Liver (tissue), 9 donors: ENCODE data around the gene LPCAT1. TPM values are rescaled to one million over a fixed set of nuclear protein-coding genes. Genes with fewer than 3 reads are reported as not detected.
"Not testable (repeated sequence)": the region's sequence is repeated elsewhere in the genome, so short reads cannot be mapped to it uniquely, and the experiment has no call there.

Source experiments
- DNase-seq: peaks from one replicate; pipeline ENCODE4 v3.0.0-alpha.2; 2017; ENCODE audit warnings: low spot score
- H3K27ac ChIP-seq, 2 donors: one replicate each; pipeline ENCODE4 v1.7.0; 2013; ENCODE audit warnings: inconsistent platforms in 2 of 2, low read length in 2 of 2, control low read depth in 1 of 2, low read depth in 1 of 2, mild to moderate bottlenecking in 1 of 2
- H3K27me3 ChIP-seq, 4 donors: one replicate each; pipeline versions ENCODE4 v1.6.1 to v1.7.0; 2013; ENCODE audit warnings: low read length in 3 of 4, inconsistent platforms in 1 of 4, mild to moderate bottlenecking in 1 of 4, moderate library complexity in 1 of 4; ENCODE audit not compliant: control insufficient read depth in 4 of 4, insufficient read depth in 4 of 4
- H3K36me3 ChIP-seq, 4 donors: one replicate each; pipeline versions ENCODE4 v1.6.1 to v1.7.0; 2013; ENCODE audit warnings: low read length in 3 of 4, mild to moderate bottlenecking in 3 of 4, low read depth in 1 of 4, moderate library complexity in 1 of 4; ENCODE audit not compliant: control insufficient read depth in 4 of 4, insufficient read depth in 3 of 4
- H3K4me1 ChIP-seq, 4 donors: one replicate each; pipeline versions ENCODE4 v1.6.1 to v1.7.0; 2013; ENCODE audit warnings: low read length in 3 of 4, mild to moderate bottlenecking in 3 of 4, moderate library complexity in 1 of 4; ENCODE audit not compliant: control insufficient read depth in 4 of 4, insufficient read depth in 4 of 4
- H3K4me3 ChIP-seq, 3 donors: one replicate each; pipeline versions ENCODE4 v1.6.1 to v1.7.0; 2013; ENCODE audit warnings: low read length in 3 of 3, control low read depth in 1 of 3, low read depth in 1 of 3, mild to moderate bottlenecking in 1 of 3
- H3K9ac ChIP-seq, 2 donors: one replicate each; pipeline ENCODE4 v1.7.0; 2013; ENCODE audit warnings: low read length in 2 of 2, mild to moderate bottlenecking in 2 of 2, moderate library complexity in 2 of 2, control low read depth in 1 of 2, low read depth in 1 of 2
- H3K9me3 ChIP-seq, 4 donors: one replicate each; pipeline versions ENCODE4 v1.6.1 to v1.7.0; 2013; ENCODE audit warnings: low read length in 3 of 4; ENCODE audit not compliant: control insufficient read depth in 4 of 4
- CTCF ChIP-seq: fragments of 150-350 bp; IDR thresholded peaks from 2 replicates; pipeline ENCODE4 v1.5.1; 2017; ENCODE audit warnings: improper control_type of control experiment, low read depth, low read length; ENCODE audit not compliant: missing input control
- FOXA1 ChIP-seq: IDR thresholded peaks from 2 replicates; pipeline ENCODE4 v1.6.1; 2016; ENCODE audit warnings: antibody characterized with exemption
- GABPA ChIP-seq, 2 donors: IDR thresholded peaks in 1 of 2; conservative IDR thresholded peaks in 1 of 2; 2 replicates each; pipeline ENCODE4 v1.6.1; 2016; ENCODE audit warnings: antibody characterized with exemption in 2 of 2, mild to moderate bottlenecking in 1 of 2, moderate library complexity in 1 of 2
- HNF4A ChIP-seq, 2 donors: conservative IDR thresholded peaks; 2 replicates each; pipeline ENCODE4 v1.6.1; 2016; ENCODE audit warnings: antibody characterized with exemption in 2 of 2, mild to moderate bottlenecking in 2 of 2
- HNF4G ChIP-seq: IDR thresholded peaks from 2 replicates; pipeline ENCODE4 v1.6.1; 2016; ENCODE audit warnings: antibody characterized with exemption
- MAX ChIP-seq: IDR thresholded peaks from 2 replicates; pipeline ENCODE4 v1.6.1; 2016; ENCODE audit warnings: antibody characterized with exemption
- NR2F2 ChIP-seq: IDR thresholded peaks from 2 replicates; pipeline ENCODE4 v1.6.1; 2016; ENCODE audit warnings: antibody characterized with exemption
- RAD21 ChIP-seq, 2 donors: IDR thresholded peaks; 2 replicates each; pipeline ENCODE4 v1.6.1; 2016; ENCODE audit warnings: antibody characterized with exemption in 2 of 2, mild to moderate bottlenecking in 2 of 2
- RXRA ChIP-seq, 2 donors: IDR thresholded peaks; 2 replicates each; pipeline ENCODE4 v1.6.1; 2017 to 2018; ENCODE audit warnings: antibody characterized with exemption in 2 of 2, mild to moderate bottlenecking in 1 of 2
- SP1 ChIP-seq: IDR thresholded peaks from 2 replicates; pipeline ENCODE4 v1.6.1; 2018; ENCODE audit warnings: antibody characterized with exemption, mild to moderate bottlenecking
- YY1 ChIP-seq: IDR thresholded peaks from 2 replicates; pipeline ENCODE4 v1.6.1; 2016; ENCODE audit warnings: antibody characterized with exemption, mild to moderate bottlenecking
- ZBTB33 ChIP-seq: IDR thresholded peaks from 2 replicates; pipeline ENCODE4 v1.6.1; 2016; ENCODE audit warnings: antibody characterized with exemption
- WGBS: extraction: QIAGEN DNeasy Blood & Tissue Kit; methylation state at CpG from one replicate; pipeline ENCODE4 v1.1.7; 2013; 5-methylcytosine and 5-hydroxymethylcytosine counted together
- polyA plus RNA-seq, 2 donors: library from polyadenylated mRNA; stranded (reverse) in 1 of 2; unstranded in 1 of 2; fragments of 200-250 nt in 1 of 2; fragments of >200 nt in 1 of 2; fragmentation: Nextera tagmentation in 1 of 2; extraction: Ambion mirVana in 1 of 2; gene quantifications; one replicate each; pipeline versions ENCODE4 v1.2.1 to v1.2.3, GENCODE V29; 2013 to 2015
- total RNA-seq, 2 donors: library from RNA; depleted of rRNA; stranded (reverse); fragments of >200 nt; gene quantifications; one replicate each; pipeline ENCODE4 v1.2.3, GENCODE V29; 2014
- donor health status: healthy.
- donor health status: healthy.
- donor health status: healthy.
- donor health status: healthy.
- donor health status: healthy.

LPCAT1 gene
- total and polyA plus RNA-seq, 4 donors: 1.5 to 12.8 (median 9.9) TPM

- no peak for TF ChIP-seq CTCF
- no peak for TF ChIP-seq HNF4A (conservative IDR thresholded peaks at IDR 0.05)
- TF ChIP-seq NR2F2: no peak
- no peak for TF ChIP-seq YY1
Measured at GRCh38 chr5:1506242-1507013, 17.3 kb downstream of the LPCAT1 start (continued).

GRCh38 chr5:1505506-1506241 is 18.1 kb downstream of the LPCAT1 start:
- Histone ChIP-seq H3K27ac (no peak overlapping the region), H3K4me3 (no peak overlapping the region), H3K9me3 (no peaks in the 10 kb centered on the region), H3K9ac (no peak overlapping the region), H3K4me1 (peaks cover 0 to 2% (median 0%) of the 10 kb centered on the region in 4 donors), H3K27me3 (no peaks in the 10 kb centered on the region), H3K36me3 (peaks cover 0 to 3% (median 1%) of the 10 kb centered on the region in 4 donors)
- 91% methylated on average over 24 of the region's 24 CpGs for WGBS
- no peak for DNase-seq
- TF ChIP-seq RXRA (IDR thresholded peaks at IDR 0.05) (no peak), SP1 (no peak), HNF4A (conservative IDR thresholded peaks at IDR 0.05) (no peak), FOXA1 (no peak), RAD21 (IDR thresholded peaks at IDR 0.05) (no peak)

GRCh38 chr5:1505089-1505488 is 18.7 kb downstream of the LPCAT1 start:
- not testable (repeated sequence) for H3K9ac ChIP-seq, H3K4me1 ChIP-seq, H3K9me3 ChIP-seq, DNase-seq, H3K27me3 ChIP-seq, H3K36me3 ChIP-seq, H3K27ac ChIP-seq, H3K4me3 ChIP-seq
- WGBS: 82% methylated on average over 14 of the region's 14 CpGs

GRCh38 chr5:1504617-1505016 is 19.1 kb downstream of the LPCAT1 start:
- DNase-seq: no peak
- TF ChIP-seq RAD21 (IDR thresholded peaks at IDR 0.05) (no peak), RXRA (IDR thresholded peaks at IDR 0.05) (no peak), YY1 (no peak), NR2F2 (no peak), ZBTB33 (no peak), FOXA1 (no peak), MAX (no peak), HNF4A (conservative IDR thresholded peaks at IDR 0.05) (no peak), CTCF (no peak), GABPA (IDR thresholded peaks at IDR 0.05 in 1 of 2, conservative IDR thresholded peaks at IDR 0.05 in 1 of 2) (no peak), SP1 (no peak), HNF4G (no peak)

More at GRCh38 chr5:1504617-1505016, 19.1 kb downstream of the LPCAT1 start:
- 86% methylated on average over 12 of the region's 12 CpGs for WGBS
- Histone ChIP-seq H3K4me1 (peaks cover 0 to 6% (median 0%) of the 10 kb centered on the region in 4 donors), H3K9me3 (no peaks in the 10 kb centered on the region), H3K27ac (no peak overlapping the region), H3K36me3 (peaks cover 0 to 3% (median 0%) of the 10 kb centered on the region in 4 donors), H3K27me3 (no peaks in the 10 kb centered on the region), H3K4me3 (no peak overlapping the region), H3K9ac (no peak overlapping the region)
